NCI-H1436 treated with DMSO at 0.1 percent for 48 hours (cell line): ENCODE data around the gene CAMK2D.

ENCODE experiments used
- DNase-seq: peaks from one replicate; lab custom pipeline; 2025; lab: John Stamatoyannopoulos, UW

CAMK2D gene

DNA sequence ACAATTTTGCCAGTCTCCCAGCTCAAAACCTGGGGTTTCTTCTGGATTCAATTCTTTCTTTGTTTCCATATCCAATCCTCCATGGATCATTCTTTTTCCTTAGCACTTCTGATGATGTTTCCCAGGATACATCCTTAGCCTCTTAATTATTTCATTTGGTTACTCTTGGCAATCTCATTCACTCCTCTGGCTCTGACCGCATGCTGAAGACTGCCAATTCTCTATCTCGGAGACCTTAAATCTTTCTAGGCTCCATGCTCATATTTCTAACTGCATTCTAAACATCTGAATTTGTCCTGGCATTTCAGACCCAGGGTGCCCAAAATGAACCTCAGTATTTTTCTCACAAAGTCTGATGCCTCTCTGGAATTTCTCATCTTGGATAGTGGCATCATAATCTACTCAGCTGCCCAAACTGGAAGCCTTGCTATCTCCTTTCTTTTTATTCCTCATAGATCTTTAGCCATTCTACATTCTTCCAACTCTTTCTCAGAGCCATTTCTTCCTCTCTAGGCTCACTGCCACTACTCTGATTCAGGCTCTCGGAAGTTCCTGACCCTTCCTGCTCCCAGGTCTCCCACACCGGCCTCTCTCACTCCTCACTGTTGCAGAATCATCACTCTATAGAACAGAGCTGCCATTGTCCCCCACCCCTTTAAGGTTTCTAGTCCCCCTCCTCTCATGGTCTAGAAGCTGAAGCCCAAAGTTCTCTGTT is 290.2 kb downstream of the CAMK2D start:
- no peak for DNase-seq

DNA sequence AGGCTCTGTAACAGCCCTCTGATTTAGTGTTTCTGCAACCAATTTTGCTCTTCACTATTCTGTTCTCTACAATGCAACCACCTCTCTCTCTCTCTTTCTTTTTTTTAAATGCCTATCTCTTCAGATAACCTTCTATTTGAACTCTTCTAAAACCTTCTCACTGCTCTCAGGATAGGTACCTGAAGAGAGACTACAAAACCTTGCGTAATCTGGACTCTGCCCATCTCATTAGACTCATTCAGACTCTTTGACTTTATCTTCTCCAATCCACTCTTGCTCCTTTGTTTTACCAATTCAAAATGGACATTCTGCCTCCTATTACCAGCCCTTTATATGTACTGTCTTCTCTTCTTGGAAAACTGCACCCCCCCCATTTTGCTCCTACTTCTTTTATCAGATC is 291.6 kb downstream of the CAMK2D start:
- no peak for DNase-seq

DNA sequence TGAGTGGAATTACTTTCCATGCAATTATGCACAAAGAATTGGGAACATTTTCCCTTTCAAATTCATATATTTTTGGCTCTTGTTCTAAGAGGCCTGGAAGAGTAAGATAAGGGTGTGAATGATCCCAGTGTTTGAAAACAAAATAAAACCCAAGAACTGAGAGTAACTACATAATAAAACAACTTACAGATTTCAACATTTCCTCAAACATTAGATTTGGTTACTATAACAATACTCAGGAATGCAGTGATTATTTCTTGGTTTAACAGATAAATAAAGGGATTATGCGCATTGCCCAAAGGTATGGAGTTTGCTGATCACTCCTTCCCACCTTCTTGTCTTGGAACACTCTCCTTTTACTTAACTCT is 292.5 kb downstream of the CAMK2D start:
- no peak for DNase-seq

DNA sequence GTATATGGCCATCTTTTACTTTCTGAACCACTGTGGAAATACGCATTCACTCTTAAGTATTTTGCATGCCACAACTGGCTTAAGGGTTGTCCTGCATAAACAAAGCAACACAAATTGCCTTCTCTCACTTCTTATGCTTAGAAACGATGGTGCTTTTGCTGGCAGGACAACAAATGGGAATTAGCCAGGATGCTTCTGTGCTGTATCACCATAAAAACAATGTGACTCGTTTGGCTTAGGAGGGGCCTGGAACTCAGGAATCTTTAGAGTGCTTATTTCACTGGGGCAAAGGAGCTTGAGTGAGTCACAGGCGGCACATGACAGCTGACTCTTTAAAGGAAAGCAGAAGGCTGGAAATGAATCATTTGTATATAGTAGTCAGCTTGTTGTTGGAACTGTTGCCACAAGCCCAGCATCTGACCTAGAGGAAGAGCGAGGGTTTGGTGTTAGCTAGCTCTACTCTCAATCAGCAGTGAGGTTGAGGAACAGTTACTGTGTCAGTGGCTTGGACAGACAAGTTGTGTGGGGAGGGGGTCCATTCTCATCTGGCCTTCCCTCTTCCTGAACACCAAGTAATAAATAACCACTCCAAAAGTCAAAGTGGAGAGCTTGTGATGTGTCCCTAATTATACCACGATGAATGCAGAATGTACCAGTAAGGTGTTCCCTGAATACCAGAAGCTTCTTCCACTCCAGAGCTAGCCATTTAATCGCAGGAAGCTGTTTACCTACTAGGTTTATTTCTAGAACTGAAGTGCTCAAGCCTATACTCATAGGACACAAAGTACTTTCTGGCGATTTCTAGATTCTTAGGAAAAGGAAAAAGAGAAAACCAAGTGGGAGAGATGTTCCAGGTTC is 293.1 kb downstream of the CAMK2D start:
- no peak for DNase-seq

DNA sequence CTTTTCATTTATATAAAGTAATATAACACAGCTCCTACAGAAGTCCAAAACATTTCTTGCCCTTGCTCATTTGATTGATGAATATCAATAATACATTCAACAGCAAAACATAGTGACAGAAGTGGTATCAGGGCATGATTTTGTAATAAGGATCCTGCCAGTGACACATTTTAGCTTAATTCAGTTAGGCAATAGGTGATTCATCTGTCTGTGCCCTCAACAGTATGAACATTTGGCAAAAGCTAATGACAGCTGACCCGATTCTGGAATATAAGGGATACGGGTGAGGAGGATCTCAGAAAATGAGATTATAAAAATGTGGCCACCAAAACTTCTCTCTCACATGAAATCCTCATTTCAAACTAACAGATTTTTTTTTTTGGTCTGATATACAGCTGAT is 294.0 kb downstream of the CAMK2D start:
- no peak for DNase-seq

DNA sequence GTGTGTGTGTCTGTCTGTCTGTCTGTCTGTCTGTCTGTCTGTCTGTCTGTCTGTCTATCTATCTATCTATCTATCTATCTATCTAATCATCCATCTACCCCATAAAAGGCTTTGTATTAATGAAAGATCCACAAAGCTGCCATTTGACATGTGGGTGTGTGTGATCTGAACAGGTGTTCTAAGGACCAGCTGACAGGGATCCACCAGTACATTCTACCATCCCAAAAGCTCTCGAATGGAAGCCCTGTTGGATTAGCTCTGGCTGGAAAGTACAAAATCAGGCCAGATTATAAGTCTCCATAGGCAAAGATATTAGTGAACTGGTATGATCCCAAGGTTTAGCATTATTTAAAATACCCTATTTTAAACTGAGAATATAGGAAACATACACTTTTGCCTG is 299.3 kb downstream of the CAMK2D start:
- no peak for DNase-seq

DNA sequence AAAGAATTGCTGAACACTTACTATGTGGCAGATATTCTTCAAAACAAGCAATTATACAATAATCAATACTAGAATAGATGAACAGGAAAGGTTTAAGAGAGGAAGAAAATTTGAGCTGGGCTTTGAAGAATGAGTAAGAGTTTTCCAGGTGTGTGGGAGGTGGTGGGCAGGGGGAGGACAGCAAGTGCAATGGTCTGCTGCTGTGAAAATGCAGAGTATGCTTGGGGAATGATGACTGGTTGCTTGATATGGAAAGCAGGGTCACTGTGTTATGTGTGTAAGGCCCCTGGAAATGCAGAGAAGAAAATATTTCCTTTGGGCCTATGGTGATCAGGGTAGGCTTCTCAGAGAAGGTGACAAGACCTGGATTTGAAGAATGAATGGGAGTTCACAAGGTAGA is 300.3 kb downstream of the CAMK2D start:
- DNase-seq: no peak

DNA sequence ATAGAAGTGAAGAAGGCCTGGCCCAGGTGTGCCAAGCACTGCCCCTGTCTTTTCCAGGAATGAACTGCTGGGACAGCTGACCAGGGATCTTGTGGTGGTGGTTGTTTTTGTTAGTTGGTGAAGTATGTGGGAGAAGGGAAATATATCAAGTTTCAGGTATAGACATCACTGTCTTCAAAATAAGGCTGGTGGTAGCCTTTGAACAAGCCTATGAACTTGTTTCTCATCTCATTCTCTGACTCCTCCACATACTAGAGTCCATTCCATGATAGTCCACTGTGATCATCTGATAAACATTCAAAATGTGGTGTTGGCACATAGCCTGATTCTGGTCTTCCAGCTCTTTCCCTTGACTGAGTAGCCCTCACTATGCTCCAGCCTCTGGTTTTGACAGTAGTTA is 303.7 kb downstream of the CAMK2D start:
- DNase-seq: no peak

DNA sequence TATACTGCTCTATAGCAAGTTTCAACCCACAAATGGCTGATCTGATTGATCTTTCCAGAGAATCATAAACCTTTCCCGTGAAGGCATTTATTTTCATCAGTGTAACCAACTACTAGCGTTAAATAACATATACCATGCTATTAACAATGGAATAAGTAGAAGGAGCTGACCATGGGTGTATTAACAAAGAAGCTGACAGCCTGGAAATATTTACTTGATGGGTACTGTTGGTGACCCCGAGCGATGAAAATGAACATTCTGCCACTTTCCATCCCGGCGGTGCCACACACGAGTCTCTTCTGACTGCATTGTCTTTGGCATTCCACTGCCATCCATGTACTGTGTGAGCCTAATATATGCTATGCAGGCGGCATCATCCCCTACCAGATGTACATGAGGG is 304.4 kb downstream of the CAMK2D start:
- DNase-seq: no peak

DNA sequence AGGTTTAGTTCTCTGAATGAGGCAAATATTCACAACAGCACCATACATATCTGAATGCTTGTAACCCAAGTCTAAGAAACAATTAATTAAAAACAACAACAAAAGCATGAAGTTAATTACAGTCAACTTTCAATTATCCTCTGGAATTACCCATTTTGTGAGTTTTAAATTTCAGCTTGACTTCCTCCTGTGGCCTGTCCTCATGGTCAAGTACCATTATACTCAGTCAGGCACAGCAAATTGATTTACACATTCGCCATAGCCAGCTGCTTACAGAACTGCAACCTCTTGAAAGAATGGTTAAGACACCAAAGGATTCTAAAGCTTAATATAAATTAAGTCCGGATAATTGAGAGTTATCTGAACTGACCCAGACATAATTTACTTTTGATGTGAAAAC is 306.5 kb downstream of the CAMK2D start:
- peak; percentile 16 for DNase-seq

DNA sequence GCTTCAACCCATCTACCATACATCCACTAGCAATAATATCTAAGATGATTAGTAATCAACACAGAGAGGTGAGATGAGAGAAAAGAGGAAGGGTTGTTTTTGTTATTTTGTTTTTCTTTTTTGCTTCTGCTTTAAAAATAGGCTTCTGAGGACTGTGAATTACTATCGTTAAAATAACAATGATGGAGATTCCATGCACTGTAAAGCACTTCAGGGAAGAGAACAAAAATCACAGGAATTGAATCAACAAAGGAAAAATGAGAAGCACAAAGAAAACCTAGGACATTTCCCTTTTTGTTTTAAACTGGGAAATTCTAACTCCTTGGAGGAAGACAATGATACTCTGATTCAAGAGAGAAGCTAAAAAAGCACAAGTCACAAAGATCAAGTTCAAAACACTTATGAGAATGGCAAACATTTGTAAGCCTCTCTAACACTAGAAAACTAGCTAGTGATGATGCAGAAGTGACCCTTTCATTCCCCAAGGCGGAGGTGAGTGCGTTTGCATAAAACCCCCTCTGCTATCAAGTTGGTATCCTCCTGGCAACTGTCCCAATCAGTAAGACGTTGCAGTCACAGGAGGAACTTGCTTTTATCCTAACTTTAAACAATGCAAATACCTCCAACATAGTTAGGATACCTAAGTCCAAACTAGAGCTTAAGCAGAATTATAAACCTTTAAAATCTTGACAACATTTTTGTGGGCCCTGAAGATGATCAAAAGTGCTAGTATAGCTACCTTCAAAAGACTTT is 308.5 kb downstream of the CAMK2D start:
- DNase-seq: peak; percentile 19

DNA sequence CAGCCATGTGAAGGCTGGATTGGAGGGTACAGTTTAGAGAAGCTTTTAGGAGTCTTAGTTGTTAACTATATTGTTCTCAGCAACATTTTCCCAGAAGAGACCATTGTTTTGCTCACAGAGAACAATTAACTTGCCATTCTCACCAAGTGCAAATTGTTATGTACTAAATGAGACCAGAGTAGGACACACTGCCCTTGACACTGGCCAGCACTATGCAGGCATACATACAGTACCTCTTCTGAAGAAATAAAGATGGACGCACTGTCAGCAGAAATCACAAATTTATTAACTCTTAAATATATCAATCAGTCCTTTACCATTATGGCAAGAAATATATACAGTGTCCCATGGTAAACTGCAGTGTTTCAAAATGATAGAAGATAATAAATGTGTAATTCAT is 309.4 kb downstream of the CAMK2D start:
- DNase-seq: no peak

DNA sequence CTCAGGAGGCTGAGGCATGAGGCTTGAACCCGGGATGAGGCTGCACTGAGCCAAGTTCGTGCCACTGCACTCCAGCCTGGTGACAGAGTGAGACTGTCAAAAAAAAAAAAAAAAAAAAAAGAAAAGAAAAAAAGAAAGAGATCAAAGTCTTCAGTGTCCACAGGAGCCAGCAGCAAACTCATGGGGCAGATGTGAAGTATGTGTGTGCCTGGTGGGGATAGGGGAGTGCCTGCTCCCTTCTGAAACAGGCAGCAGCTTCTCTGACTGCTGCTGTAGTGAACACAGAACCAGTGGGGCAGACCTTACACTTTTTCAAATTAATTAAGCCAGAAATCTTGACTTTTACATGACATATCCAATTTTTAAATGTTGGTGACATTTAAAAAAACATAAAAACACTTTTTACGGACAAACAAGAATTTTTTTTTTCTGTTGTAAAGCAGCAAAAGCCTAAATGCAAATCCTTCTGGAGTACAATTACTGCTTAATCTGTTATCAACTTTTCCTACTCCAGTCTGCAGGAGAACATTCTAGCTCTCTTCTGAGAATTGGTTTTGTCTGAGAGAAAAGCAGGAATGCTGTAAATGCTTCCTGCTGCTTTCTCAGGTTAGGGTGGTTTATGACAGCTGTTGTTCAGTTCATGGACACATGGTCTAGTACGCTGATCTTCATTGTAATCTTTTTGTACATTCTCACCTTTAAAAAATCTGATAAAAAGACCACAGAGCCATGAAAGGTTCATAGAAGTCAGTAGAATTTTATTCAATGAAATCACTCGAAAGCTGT is 311.1 kb downstream of the CAMK2D start:
- no peak for DNase-seq

DNA sequence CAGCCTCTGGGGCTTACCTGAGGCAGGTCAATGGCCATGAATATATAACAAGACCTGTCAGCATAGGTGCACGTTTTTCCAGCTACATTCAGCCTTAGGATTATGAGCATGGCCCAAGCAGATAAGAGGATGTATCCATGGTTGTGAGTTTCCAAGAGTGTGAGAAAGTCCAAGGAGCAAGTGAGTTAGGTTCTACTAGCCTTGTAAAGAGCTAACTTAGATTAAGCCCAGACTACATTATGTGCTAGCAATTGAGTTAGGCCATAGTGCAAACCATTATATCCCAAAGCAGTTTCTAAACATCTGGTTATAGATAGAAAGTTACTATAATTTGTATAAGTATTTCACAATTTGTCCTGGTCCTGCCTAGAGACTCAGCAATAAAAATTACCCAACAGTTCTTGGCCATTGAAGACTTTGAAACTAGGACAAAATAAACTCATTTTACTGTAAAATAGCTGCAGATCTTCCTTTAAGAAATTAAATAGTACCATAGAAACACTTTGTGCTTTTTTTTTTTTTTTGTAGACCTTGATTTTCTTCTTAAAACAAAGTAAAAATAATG is 312.0 kb downstream of the CAMK2D start:
- no peak for DNase-seq

GRCh38 chr4:113447769-113448168 is 313.8 kb downstream of the CAMK2D start:
- no peak for DNase-seq

DNA sequence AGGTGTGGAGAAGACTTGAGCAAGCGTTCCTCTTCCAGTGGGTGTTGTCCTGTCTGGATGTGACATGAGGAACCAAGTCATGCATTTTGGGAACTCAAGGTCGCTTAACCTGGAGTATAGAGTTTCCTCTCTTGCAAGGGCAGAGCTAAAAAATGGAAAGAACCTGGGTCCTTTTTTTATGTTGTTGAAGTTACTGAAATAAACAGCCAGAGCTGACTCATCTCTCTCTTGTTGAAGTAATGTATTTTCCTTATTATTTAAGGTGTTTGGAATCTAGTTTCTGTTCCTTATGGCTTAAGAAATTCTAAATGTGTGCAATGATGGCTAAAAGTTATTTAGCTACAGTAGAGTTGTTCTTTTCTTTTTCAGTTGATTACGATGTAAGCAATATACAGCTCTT is 314.5 kb downstream of the CAMK2D start:
- no peak for DNase-seq

DNA sequence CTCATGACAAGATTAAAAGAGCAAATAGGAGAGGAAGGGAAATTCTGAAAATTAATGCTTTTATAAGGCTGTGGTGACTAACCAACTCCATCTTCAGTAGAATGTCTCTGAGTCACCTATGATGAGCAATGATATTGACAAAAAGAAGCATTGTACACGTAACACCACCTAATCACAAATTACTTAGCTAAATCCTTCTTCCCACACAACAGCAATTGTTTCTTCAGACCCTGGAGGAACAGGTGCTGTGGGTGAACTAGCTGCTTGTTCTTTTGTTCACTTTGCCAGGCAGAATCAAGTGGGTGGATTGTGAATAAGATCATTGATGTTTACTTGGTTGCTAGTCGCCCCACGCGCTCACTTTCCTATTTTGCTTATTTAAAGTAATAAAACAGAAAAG is 315.5 kb downstream of the CAMK2D start:
- DNase-seq: peak; percentile 68

- no peak for DNase-seq
Measured at GRCh38 chr4:113445286-113445685, 316.3 kb downstream of the CAMK2D start.

GRCh38 chr4:113444386-113444785 is 317.2 kb downstream of the CAMK2D start:
- no peak for DNase-seq

GRCh38 chr4:113442826-113443225 is 318.7 kb downstream of the CAMK2D start:
- no peak for DNase-seq

DNA sequence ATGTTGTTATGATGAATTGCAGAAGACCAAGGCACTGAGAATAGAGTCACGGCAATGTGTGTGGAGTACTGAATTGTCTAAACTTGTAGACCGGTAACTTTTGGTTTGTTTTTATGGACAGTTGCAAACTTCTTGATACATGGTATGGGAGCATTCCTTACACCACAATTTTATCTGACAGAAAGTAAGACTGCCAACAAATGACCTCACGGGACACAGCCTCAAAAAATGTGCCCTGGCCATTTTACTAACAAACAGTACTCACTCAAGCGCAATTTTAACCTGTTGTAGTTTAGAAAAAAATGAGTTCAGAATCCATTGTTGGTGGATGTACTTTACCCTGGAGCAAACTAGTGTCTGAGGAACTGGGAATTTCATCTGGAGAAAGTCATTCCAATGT is 321.2 kb downstream of the CAMK2D start:
- no peak for DNase-seq

DNA sequence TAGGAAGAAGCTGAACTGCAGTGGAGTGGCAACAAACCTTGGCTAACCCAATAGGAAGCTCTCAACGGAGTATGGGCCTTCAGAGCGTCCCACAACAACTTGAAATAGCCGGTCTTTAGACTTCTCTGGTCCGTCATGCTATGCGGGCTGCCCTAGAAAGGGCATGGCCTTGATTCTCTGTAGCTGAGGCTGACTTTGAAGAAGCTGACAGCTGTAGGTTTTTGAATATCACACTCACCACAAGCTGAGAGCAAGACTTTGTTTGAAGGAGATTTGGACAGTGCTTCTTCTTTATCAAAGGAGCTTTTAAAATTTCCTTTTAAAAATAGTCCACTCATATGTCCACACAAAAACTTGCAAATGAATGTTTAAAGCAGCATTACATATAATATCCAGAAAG is 322.9 kb downstream of the CAMK2D start:
- DNase-seq: no peak
